Chondrocyte (in vitro differentiated cells): ENCODE data around the gene ACTR1B. TPM values are rescaled to one million over a fixed set of nuclear protein-coding genes. Genes with fewer than 3 reads are reported as not detected.
"Not testable (repeated sequence)": the region's sequence is repeated elsewhere in the genome, so short reads cannot be mapped to it uniquely, and the experiment has no call there.

Experiments used
- DNase-seq: peaks from one replicate; pipeline ENCODE4 v3.0.0; 2021; ENCODE audit warnings: mixed read lengths, low spot score
- H3K27ac Mint-ChIP-seq: one replicate; pipeline ENCODE4 v1.8.0; 2021; ENCODE audit warnings: mild to moderate bottlenecking, moderate library complexity, mixed read lengths; ENCODE audit not compliant: unreplicated experiment
- H3K27me3 Mint-ChIP-seq: 2 replicates; pipeline ENCODE4 v1.8.0; 2021; ENCODE audit warnings: low read depth, mixed read lengths
- H3K36me3 Mint-ChIP-seq: 2 replicates; pipeline ENCODE4 v1.8.0; 2021; ENCODE audit warnings: low read depth, mixed read lengths
- H3K4me1 Mint-ChIP-seq: 2 replicates; pipeline ENCODE4 v1.8.0; 2021; ENCODE audit warnings: low read depth, mild to moderate bottlenecking, mixed read lengths
- H3K4me3 Mint-ChIP-seq: one replicate; pipeline ENCODE4 v1.8.0; 2021; ENCODE audit warnings: mild to moderate bottlenecking, moderate library complexity, mixed read lengths; ENCODE audit not compliant: unreplicated experiment
- H3K9me3 Mint-ChIP-seq: 2 replicates; pipeline ENCODE4 v1.8.0; 2021; ENCODE audit warnings: low read depth, mixed read lengths
- CTCF ChIP-seq: fragments of 200-600 bp; sonication (generic); IDR thresholded peaks from 2 replicates; pipeline ENCODE4 v1.5.0; 2021; ENCODE audit warnings: antibody characterized with exemption, mild to moderate bottlenecking, moderate library complexity
- total RNA-seq: library from RNA; stranded (reverse); gene quantifications from 3 replicates; pipeline ENCODE4 v1.2.1, GENCODE V29; 2021

ACTR1B gene
- total RNA-seq, 1 donor from 2014 or later = 51.0 TPM

DNA sequence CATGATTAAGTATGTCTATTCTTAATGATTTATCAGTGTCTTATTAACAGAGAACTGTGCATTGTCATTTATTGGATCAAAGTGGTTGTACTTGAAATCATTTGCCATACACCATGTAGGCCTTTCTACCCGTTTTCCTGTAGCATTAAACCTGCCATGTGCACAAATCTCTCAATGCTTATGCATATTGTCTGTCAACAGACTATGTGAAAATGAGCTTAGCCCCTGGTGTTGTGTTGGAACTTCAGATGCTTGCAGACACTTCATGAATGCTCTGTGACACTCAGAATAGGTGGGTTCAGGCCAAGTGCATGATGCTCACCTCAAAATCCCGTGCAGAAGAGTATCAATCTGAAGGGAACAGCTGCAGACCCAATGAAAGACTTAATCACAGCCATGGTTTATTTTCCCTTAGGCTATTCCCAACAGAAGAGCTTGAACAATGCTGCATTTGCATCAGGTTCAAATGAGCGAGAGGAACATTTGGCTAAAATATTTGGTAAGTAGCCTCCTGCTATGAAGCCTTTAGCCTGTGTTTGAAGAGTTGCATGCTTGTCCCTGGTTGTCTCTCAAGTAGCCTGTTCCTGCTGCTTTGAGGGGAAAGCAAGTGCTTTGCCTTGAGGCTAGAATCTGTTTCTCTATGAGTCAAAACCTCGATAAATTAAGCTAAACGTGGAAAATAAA lies 11.7 kb upstream of the ACTR1B start:
- Mint-ChIP-seq H3K27ac (no peak overlapping the region), H3K4me1 (peaks cover 8% of the 10 kb centered on the region), H3K27me3 (no peaks in the 10 kb centered on the region), H3K9me3 (no peaks in the 10 kb centered on the region), H3K4me3 (no peak overlapping the region), H3K36me3 (peaks cover 6% of the 10 kb centered on the region)
- TF ChIP-seq CTCF = no peak
- no peak for DNase-seq

DNA sequence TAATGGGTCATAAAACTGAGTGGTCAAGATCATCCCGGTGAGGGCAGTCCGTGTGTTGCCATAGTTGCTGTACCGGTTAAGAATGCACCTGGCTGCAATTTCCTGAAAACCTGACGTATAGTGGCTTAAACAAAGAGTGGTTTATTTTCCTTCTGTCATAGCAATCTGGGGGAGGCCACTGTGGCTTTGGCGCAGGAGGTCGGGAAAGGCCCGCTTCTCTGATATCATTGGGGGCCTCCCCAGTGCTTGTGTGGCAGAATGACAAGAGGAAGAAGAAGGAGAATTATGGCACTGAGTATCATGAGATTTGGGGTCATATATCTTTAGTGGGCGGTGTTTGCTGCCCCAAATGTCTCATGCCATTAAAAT lies 10.1 kb upstream of the ACTR1B start:
- H3K4me1 Mint-ChIP-seq = peaks cover 8% of the 10 kb centered on the region
- H3K27ac Mint-ChIP-seq = no peak overlapping the region
- peaks cover 6% of the 10 kb centered on the region for H3K36me3 Mint-ChIP-seq
- no peak overlapping the region for H3K4me3 Mint-ChIP-seq
- H3K9me3 Mint-ChIP-seq = no peaks in the 10 kb centered on the region
- no peak for DNase-seq
- no peak for TF ChIP-seq CTCF
- no peaks in the 10 kb centered on the region for H3K27me3 Mint-ChIP-seq

- no peaks in the 10 kb centered on the region for H3K9me3 Mint-ChIP-seq
- peaks cover 8% of the 10 kb centered on the region for H3K4me1 Mint-ChIP-seq
- H3K27me3 Mint-ChIP-seq = no peaks in the 10 kb centered on the region
- H3K36me3 Mint-ChIP-seq = peaks cover 5% of the 10 kb centered on the region
- no peak for DNase-seq
- H3K27ac Mint-ChIP-seq = peak overlapping the region; percentile 86
- TF ChIP-seq CTCF = no peak
- H3K4me3 Mint-ChIP-seq = no peak overlapping the region
Measured at GRCh38 chr2:97673182-97673914, 9.5 kb upstream of the ACTR1B start.

- H3K9me3 Mint-ChIP-seq, H3K4me1 Mint-ChIP-seq, DNase-seq, H3K4me3 Mint-ChIP-seq, H3K27me3 Mint-ChIP-seq, H3K36me3 Mint-ChIP-seq: not testable (repeated sequence)
- H3K27ac Mint-ChIP-seq = peak overlapping the region; percentile 86
Measured at GRCh38 chr2:97672606-97673140, 8.8 kb upstream of the ACTR1B start.

GRCh38 chr2:97671526-97671925 lies 7.7 kb upstream of the ACTR1B start:
- DNase-seq = no peak
- H3K27me3 Mint-ChIP-seq = no peaks in the 10 kb centered on the region
- H3K27ac Mint-ChIP-seq = no peak overlapping the region
- peaks cover 8% of the 10 kb centered on the region for H3K4me1 Mint-ChIP-seq
- TF ChIP-seq CTCF = no peak
- H3K4me3 Mint-ChIP-seq = no peak overlapping the region
- no peaks in the 10 kb centered on the region for H3K9me3 Mint-ChIP-seq
- H3K36me3 Mint-ChIP-seq = no peaks in the 10 kb centered on the region
